Stromal cell of bone marrow (primary cell): Measurements from ENCODE around the gene MYO3B.

Source experiments
- DNase-seq: peaks from one replicate; pipeline ENCODE4 v3.0.0-alpha.2; 2012; ENCODE audit warnings: low read depth

MYO3B gene

GRCh38 chr2:170369228-170369627 is 191.3 kb downstream of the MYO3B start:
- DNase-seq: no peak

GRCh38 chr2:170369894-170370293 is 191.9 kb downstream of the MYO3B start:
- DNase-seq: no peak

GRCh38 chr2:170371231-170371998 is 193.5 kb downstream of the MYO3B start:
- no peak for DNase-seq

GRCh38 chr2:170375192-170375591 is 197.2 kb downstream of the MYO3B start:
- no peak for DNase-seq

DNA sequence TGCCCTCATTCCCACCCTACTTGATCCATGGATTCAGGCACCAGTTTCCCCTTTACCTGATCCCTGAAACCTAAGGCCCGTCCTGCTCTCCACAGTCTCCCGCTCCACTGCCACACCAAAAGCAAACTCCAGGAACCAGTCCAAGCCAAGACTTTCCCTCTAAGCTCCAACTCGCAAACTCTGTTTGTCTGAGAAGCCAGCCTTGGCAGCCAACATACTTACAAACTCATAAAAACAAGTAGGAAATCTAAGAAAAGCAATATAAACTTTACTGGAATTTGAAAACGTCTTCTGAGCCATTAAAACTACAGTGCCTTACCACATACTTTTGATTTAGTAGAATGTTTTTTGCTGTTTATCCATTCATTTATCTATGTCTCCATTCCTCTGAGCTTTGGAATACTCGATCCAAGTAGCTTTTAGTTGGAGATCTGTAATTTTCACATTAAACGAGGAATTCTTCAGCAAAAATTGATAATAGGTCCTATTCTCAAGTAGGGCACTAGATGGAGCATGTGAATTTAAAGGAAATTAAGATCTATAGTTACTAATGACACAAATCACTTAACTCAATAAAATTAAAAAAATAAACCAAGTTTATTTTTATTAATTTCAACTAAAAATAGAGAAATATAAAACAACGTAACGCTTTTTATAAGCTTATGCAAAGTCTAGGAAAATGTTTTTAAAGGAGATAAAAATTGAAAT is 199.7 kb downstream of the MYO3B start:
- no peak for DNase-seq

DNA sequence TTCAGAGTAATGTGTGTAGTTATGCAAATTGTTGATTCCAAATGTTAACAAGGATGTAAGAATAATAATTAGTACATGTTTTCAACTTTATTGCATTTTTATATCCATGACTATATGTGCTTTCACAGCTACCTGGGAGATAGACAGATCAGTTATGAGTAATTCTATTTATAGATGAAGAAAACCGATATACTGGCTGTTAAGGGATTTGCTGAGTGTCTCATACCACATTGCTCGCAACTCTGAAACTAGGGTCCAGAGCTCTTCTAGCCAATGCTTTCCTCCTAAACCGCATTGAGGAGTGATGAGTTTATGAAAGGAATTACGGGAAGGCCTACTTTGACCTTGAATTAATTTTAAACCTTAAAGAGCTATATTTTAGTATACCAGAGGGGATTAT is 202.3 kb downstream of the MYO3B start:
- no peak for DNase-seq

DNA sequence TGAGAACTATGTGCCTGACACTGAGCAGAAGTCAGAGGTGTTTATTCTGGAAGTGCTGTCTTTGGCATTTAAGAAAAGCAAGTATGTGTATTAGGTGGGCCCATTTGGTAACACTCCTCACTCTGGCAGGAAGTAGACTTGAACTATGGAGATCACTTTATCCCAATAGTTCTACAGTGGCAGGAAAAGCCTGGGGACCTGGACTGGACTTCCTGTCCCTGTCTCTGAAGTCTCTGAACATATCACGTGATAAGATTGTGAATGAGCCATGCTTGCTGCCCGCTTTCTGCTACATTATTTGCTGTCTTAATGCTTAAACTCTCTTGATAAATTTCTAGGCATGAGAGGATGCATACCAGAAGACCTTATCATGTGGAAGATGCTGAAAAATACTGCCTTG is 203.7 kb downstream of the MYO3B start:
- DNase-seq: no peak

DNA sequence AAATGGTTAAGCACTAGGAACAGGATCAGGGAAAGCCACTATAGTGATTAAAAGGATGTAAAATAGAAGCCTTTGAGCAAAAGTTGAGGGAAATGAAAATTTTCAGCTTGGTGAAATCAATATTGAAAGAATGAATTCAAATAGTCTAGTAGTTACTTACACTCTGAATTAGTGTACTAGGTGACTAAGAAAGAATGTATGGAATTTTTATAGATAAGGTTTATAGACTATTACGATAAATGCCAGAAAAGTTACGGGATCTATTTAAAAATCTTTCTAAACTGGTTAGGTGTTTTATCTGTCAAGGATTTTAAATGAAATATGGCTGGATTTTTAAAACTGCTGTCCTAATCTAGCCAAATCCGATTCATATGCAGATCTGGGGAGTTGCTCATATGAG is 208.6 kb downstream of the MYO3B start:
- no peak for DNase-seq

DNA sequence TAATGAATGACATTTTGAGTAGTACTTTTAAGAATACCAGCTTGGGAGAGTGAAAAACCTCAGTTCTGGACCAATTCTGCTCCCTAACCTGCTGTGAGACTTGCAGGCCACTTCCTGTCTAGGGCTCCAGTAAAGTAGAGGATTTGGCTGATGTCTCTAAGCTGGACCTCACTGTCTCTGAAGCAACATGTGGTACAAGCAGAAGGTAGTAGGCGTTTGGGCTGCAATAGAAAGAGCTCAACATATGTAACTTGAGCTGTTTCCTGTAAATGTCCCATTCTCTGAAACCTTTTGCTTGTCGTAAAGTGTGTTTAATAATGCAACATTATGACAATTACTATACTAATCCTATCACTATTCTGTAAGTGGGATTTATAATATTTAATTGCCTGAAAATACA is 213.1 kb downstream of the MYO3B start:
- DNase-seq: no peak

GRCh38 chr2:170391697-170392096 is 213.8 kb downstream of the MYO3B start:
- DNase-seq: no peak

DNA sequence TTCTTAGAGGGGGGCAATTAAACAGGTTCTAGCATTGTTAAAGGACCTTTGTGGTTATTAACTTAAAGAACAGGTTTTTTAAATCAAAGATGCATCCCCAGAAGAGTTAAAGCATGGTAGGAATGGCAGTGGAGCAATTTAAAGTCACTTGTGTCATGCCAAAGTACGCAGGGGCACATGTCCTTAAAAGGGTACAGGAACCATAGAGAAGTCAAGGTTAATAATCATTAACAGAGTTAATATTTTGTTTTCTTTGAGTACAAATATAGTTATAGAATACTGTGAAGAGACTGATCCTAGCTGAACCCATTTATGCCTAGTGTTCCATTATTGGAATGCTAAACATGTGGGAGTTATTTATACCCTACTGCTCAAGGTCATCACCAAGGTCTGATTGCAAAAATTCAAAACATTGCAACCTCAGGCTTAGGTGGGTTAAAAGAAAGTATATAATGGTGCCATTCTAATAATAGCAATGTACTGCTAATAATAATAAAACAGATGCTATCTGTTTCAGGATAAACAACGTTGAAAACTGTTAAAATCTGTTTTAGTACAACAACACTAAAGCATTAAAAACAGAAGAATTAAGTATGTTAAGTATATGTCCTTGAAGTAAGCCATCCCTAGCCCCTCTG is 216.0 kb downstream of the MYO3B start:
- DNase-seq: no peak

GRCh38 chr2:170394641-170395387 is 216.9 kb downstream of the MYO3B start:
- DNase-seq: no peak

DNA sequence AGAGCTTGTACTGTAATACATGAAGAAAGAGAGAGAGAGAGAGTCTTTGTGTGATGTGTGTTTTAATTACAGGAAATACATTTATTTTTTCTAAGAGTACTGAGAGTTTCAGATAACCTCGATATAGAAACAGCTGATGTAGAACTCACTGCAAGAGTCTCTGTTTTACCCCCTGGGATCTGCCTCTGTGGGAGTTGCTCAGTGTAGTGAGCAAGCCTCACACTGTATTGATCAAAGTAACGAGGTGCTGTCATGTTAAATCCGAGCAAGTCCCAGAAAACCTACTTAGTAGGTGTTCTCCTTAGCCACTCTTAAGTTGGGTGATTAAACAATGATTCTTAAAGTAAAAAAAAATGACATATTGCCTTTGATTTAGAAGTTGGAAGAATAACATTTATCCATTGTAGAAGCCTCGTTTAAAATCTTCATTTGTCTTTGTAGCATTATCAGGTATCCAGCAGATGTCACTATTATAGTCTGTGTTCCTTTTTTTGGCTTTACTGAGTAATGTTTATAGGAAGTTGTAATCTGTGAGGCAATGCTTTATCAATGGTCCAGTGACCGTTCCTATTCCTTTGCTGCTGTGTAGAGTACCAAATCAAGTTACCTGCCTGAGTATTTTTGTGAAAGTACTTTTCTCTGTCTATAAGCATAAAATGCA is 219.0 kb downstream of the MYO3B start:
- DNase-seq: no peak

- no peak for DNase-seq
These were observed 223.2 kb downstream of the MYO3B start for GRCh38 chr2:170401187-170401586.

GRCh38 chr2:170404846-170405245 is 226.9 kb downstream of the MYO3B start:
- DNase-seq: no peak

- no peak for DNase-seq
These were observed 227.4 kb downstream of the MYO3B start for GRCh38 chr2:170405326-170405725.

DNA sequence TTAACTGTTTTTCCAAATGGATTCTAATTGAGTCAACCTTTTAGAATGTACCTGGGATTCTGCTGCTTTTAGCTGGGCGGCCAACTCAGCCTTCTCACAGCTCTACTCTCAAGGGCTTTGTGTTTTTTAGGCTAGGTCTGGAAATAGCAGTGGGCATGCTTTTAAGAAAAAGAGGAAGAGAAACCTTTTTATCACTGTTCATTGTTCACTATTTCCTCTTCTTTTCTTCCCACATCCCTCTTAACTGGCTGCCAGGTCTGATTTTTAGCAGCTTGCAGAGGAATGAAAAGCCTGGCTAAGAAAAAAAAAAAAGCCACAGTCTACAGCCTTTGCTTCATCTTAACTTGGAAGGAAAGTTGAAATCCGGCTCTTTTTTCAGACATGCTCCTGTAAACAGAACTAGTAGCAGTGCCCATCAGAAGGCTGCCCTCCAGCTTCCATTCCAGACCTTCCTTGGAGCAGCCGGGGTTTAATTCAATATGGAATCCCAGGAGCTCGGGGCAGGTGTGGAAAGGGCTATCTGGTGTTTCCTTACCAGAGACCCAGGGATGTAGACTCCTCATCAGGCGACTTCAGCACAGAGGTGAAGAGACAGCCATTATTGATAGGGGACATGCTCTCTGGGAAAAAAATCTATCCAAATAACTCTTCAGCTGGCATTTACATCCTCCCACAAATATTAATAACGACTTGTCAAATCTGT is 230.7 kb downstream of the MYO3B start:
- DNase-seq: no peak

- peak; percentile 41 for DNase-seq
These were observed 231.2 kb downstream of the MYO3B start for GRCh38 chr2:170409164-170409535.

DNA sequence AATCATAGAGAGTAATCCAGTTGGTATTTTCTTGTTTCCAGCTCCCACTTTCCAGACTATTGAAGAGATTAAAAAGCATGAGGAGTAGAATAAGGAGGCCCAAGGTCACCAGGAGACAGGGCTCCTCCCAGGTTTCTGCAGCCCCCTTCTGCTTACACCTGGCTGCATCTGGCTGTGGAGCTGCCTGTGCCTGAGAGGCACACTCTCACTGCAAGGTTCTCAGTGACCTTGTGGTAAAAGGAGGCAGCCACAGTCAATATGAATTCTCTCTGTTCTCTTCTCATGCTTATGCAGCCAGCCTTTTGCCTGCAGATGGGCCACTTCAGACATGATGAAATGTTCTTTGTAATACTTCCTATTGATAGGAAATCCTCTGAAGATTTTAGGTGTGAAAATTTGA is 233.7 kb downstream of the MYO3B start:
- DNase-seq: no peak

GRCh38 chr2:170420961-170421687 is 243.2 kb downstream of the MYO3B start:
- DNase-seq: no peak

DNA sequence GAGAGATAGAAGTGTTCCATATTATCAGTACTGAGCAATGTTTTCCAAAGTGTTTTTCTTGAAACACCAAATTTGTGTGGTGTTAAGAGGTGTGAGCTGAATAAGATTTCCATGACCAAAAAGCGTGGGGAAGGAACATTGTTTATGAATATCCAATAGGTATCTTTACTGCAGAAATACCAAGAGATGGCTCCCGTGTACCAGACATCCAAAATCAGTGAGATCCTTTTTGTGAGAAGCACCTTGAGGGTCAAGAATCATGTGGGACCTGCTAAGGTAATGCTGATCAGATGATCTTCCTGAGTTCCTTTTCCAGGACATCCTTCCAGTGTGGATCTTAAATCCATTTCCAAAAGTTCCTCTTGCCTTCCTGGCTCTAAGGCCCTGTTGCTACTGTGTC is 246.0 kb downstream of the MYO3B start:
- DNase-seq: no peak
